Neural cell (in vitro differentiated cells): ENCODE measurements around the gene STX8. TPM values are rescaled to one million over a fixed set of nuclear protein-coding genes. Genes with fewer than 3 reads are reported as not detected.
A peak's percentile ranks its signal among the peaks of the same experiment; 100 is the strongest.

ENCODE experiments used
- H2AFZ ChIP-seq: fragments of 200-600, 300-800 bp; sonication (generic), shearing (Covaris generic); 2 replicates; pipeline ENCODE4 v1.6.0; 2014; ENCODE audit warnings: low read depth, mild to moderate bottlenecking, antibody characterized with exemption, low read length, moderate library complexity
- H3F3A ChIP-seq: fragments of 200-600 bp; shearing (Covaris generic); 2 replicates; pipeline ENCODE4 v1.6.1; 2016; ENCODE audit warnings: mild to moderate bottlenecking, moderate library complexity, mixed read lengths, antibody characterized with exemption, low read length; ENCODE audit not compliant: insufficient read depth, poor library complexity, severe bottlenecking
- H3K27ac ChIP-seq: fragments of 200-600, 300-800 bp; sonication (generic), shearing (Covaris generic); 2 replicates; pipeline ENCODE4 v1.5.1; 2014; ENCODE audit warnings: mild to moderate bottlenecking, low read length, moderate library complexity
- H3K27me3 ChIP-seq: fragments of 300-800, 200-600 bp; sonication (generic), shearing (Covaris generic); 2 replicates; pipeline ENCODE4 v1.6.0; 2014; ENCODE audit warnings: mild to moderate bottlenecking, low read depth, low read length, moderate library complexity; ENCODE audit not compliant: insufficient read depth
- H3K36me3 ChIP-seq: fragments of 300-800, 200-600 bp; sonication (generic), shearing (Covaris generic); 2 replicates; pipeline ENCODE4 v1.5.1; 2014; ENCODE audit warnings: mild to moderate bottlenecking, antibody characterized with exemption, low read length, moderate library complexity; ENCODE audit not compliant: insufficient read depth
- H3K4me2 ChIP-seq: fragments of 300-800, 200-600 bp; sonication (generic), shearing (Covaris generic); 2 replicates; pipeline ENCODE4 v1.6.0; 2014; ENCODE audit warnings: mild to moderate bottlenecking, low read length
- H3K4me3 ChIP-seq: fragments of 300-800, 200-600 bp; sonication (generic), shearing (Covaris generic); 2 replicates; pipeline ENCODE4 v1.5.1; 2014; ENCODE audit warnings: mild to moderate bottlenecking, low read length, moderate library complexity
- H3K79me2 ChIP-seq: fragments of 200-600 bp; shearing (Covaris generic); replicated peaks from 2 replicates; pipeline ENCODE4 v1.6.0; 2014; ENCODE audit warnings: mild to moderate bottlenecking, low read length, moderate library complexity; ENCODE audit not compliant: insufficient read depth
- H3K9ac ChIP-seq: fragments of 300-800, 200-600 bp; sonication (generic), shearing (Covaris generic); 2 replicates; pipeline ENCODE4 v1.6.1; 2016; ENCODE audit warnings: mild to moderate bottlenecking, low read length, mixed read lengths
- H3K9me2 ChIP-seq: fragments of 200-600 bp; shearing (Covaris generic); 2 replicates; pipeline ENCODE4 v1.6.1; 2016; ENCODE audit warnings: mild to moderate bottlenecking, low read length, mixed read lengths; ENCODE audit not compliant: insufficient read depth
- H3K9me3 ChIP-seq: fragments of 200-600, 300-800 bp; sonication (generic), shearing (Covaris generic); 2 replicates; pipeline ENCODE4 v1.6.1; 2016; ENCODE audit warnings: mild to moderate bottlenecking, mixed run types, low read length, moderate library complexity, mixed read lengths
- H4K20me1 ChIP-seq: fragments of 200-600 bp; shearing (Covaris generic); 2 replicates; pipeline ENCODE4 v1.6.1; 2016; ENCODE audit warnings: mild to moderate bottlenecking, mixed run types; ENCODE audit not compliant: insufficient read depth
- CTCF ChIP-seq: fragments of 450-650 bp; IDR thresholded peaks from 2 replicates; pipeline ENCODE4 v1.5.1; 2014; ENCODE audit warnings: antibody characterized with exemption, mild to moderate bottlenecking, moderate library complexity; ENCODE audit not compliant: poor library complexity, severe bottlenecking
- EP300 ChIP-seq: fragments of 450-650 bp; conservative IDR thresholded peaks from 2 replicates; pipeline ENCODE4 v1.6.1; 2014; ENCODE audit warnings: antibody characterized with exemption, mild to moderate bottlenecking, moderate library complexity; ENCODE audit not compliant: poor library complexity, severe bottlenecking
- EZH2 ChIP-seq: fragments of 200-600, 300-800 bp; shearing (Covaris generic), sonication (generic); IDR thresholded peaks from 2 replicates; pipeline ENCODE4 v1.6.1; 2014; ENCODE audit warnings: antibody characterized with exemption, low read length, borderline replicate concordance, mild to moderate bottlenecking; ENCODE audit not compliant: insufficient read depth, poor library complexity, severe bottlenecking
- MXI1 ChIP-seq: fragments of 450-650 bp; conservative IDR thresholded peaks from 2 replicates; pipeline ENCODE4 v1.6.1; 2014; ENCODE audit warnings: antibody characterized with exemption, mild to moderate bottlenecking; ENCODE audit not compliant: poor library complexity, severe bottlenecking
- POLR2AphosphoS5 ChIP-seq: IDR thresholded peaks from 2 replicates; pipeline ENCODE4 v1.6.1; 2012
- RAD21 ChIP-seq: fragments of 450-650 bp; conservative IDR thresholded peaks from 2 replicates; pipeline ENCODE4 v1.6.1; 2014; ENCODE audit warnings: antibody characterized with exemption, mild to moderate bottlenecking, moderate library complexity
- REST ChIP-seq: IDR thresholded peaks from 2 replicates; pipeline ENCODE4 v1.6.1; 2012; ENCODE audit warnings: borderline replicate concordance
- SMC3 ChIP-seq: fragments of 450-650 bp; conservative IDR thresholded peaks from 2 replicates; pipeline ENCODE4 v1.6.1; 2014; ENCODE audit warnings: antibody characterized with exemption, mild to moderate bottlenecking, moderate library complexity; ENCODE audit not compliant: poor library complexity
- TAF1 ChIP-seq: IDR thresholded peaks from 2 replicates; pipeline ENCODE4 v1.6.1; 2012; ENCODE audit warnings: low read depth
- polyA plus RNA-seq: library from polyadenylated mRNA; depleted of rRNA; stranded (reverse); fragments of >200 nt; gene quantifications from 2 replicates; pipeline ENCODE4 v1.2.3, GENCODE V29; 2014

Gene STX8
- polyA plus RNA-seq, 1 donor from 2014 or later = 100 TPM

- H2AFZ ChIP-seq = no peak overlapping the region
- H3K9me3 ChIP-seq = no peaks in the 10 kb centered on the region
- no peak overlapping the region for H3K4me2 ChIP-seq
- no peaks in the 10 kb centered on the region for H3K9me2 ChIP-seq
- H3K27me3 ChIP-seq = no peaks in the 10 kb centered on the region
- peak overlapping the region; percentile 39 for H3K4me3 ChIP-seq
- H3K79me2 ChIP-seq = no peaks in the 10 kb centered on the region
- TF ChIP-seq REST (no peak), TAF1 (no peak), SMC3 (no peak), EP300 (no peak), CTCF (no peak), POLR2AphosphoS5 (no peak), EZH2 (no peak)
- no peaks in the 10 kb centered on the region for H4K20me1 ChIP-seq
- H3K27ac ChIP-seq = peak overlapping the region; percentile 59
- H3K9ac ChIP-seq = no peak overlapping the region
- no peaks in the 10 kb centered on the region for H3F3A ChIP-seq
- H3K36me3 ChIP-seq = no peaks in the 10 kb centered on the region
Observed at GRCh38 chr17:9343516-9343915, 232.1 kb downstream of the STX8 start.

GRCh38 chr17:9342225-9342624 is 233.4 kb downstream of the STX8 start:
- Histone ChIP-seq H3K4me2 (no peak overlapping the region), H3K9me2 (no peaks in the 10 kb centered on the region), H3K9ac (no peak overlapping the region), H2AFZ (no peak overlapping the region), H3K9me3 (no peaks in the 10 kb centered on the region), H3K27me3 (no peaks in the 10 kb centered on the region), H3K27ac (no peak overlapping the region), H4K20me1 (no peaks in the 10 kb centered on the region), H3K4me3 (no peak overlapping the region), H3F3A (no peaks in the 10 kb centered on the region), H3K79me2 (no peaks in the 10 kb centered on the region), H3K36me3 (no peaks in the 10 kb centered on the region)
- no peak for TF ChIP-seq SMC3
- TF ChIP-seq MXI1 = no peak
- no peak for TF ChIP-seq EZH2
- TF ChIP-seq TAF1 = no peak
- no peak for TF ChIP-seq POLR2AphosphoS5
- TF ChIP-seq CTCF = no peak
- no peak for TF ChIP-seq REST
- TF ChIP-seq RAD21 = no peak
- TF ChIP-seq EP300 = no peak
